Measurements from ENCODE around the gene OTULIN. TPM values are rescaled to one million over a fixed set of nuclear protein-coding genes. Genes with fewer than 3 reads are reported as not detected.

OTULIN gene
- total RNA-seq: 15.0 and 15.7 TPM in 2 replicates

DNA sequence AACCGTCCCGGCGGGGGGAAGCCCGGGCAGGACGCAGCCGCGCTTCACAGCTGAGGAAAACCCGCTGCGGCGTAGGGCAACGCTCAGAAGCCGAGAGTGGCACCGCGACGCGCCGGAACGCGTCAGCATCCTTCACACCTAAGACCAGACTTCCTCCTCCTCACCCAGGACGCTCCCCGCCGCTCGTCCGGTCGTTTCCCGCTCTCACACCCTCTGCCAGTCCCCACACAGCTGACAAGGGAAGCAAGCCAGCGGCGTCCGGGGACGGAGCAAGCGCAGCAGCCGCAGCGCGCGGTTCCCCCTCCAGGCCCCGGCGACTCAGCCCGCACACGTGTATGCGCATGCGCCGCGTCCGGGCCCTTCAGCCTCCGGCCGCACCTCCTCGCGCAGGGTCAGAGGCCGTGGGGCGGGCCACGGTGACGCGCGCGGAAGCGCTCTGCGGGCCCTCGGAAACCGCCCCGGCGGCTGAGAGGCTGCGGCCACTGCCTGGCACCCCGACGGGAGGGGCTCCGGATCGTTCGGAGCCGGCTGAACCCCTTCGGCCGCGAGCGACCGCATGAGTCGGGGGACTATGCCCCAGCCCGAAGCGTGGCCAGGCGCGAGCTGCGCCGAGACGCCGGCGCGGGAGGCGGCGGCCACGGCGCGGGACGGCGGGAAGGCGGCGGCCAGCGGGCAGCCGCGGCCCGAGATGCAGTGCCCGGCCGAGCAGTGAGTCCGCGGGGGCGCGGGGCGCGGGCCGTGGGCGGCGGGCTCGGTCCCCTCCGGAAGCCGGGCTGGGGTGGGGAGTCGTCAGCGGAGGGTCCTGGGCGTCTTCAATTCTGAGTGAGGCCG is at the start of gene OTULIN:
TSS of gene OTULIN (plus strand) at position 449 of the 831 bp plus-strand sequence. CDS start at position 557, 108 bp downstream.

Other genes starting within 250 kb of the OTULIN start
- not detected in 2 replicates for gene OTULINL, start 82.9 kb upstream of the OTULIN start, total RNA-seq
- 97.9 and 116 TPM in 2 replicates for gene ANKH, start 207.1 kb downstream of the OTULIN start, total RNA-seq